Fibroblast of the aortic adventitia (primary cell): Measurements from ENCODE around the gene FAM184A. TPM values are rescaled to one million over a fixed set of nuclear protein-coding genes. Genes with fewer than 3 reads are reported as not detected.

Experiments used
- DNase-seq: peaks from one replicate; pipeline ENCODE4 v3.0.0-alpha.2; 2010; ENCODE audit warnings: low read depth
- H3K4me3 ChIP-seq: 2 replicates; pipeline ENCODE4 v1.5.1; 2011; ENCODE audit warnings: low read depth, mild to moderate bottlenecking, control low read depth, low read length, moderate library complexity
- CTCF ChIP-seq: IDR thresholded peaks from 2 replicates; pipeline ENCODE4 v1.5.1; 2011; ENCODE audit warnings: mild to moderate bottlenecking, low read length, control low read depth, inconsistent platforms; ENCODE audit not compliant: insufficient read depth
- total RNA-seq: library from RNA; depleted of rRNA; stranded (reverse); fragments of >200 nt; gene quantifications from 2 replicates; pipeline ENCODE4 v1.2.3, GENCODE V29; 2012; ENCODE audit warnings: low replicate concordance

FAM184A gene
- total RNA-seq, 1 donor, result 1.9 TPM

GRCh38 chr6:119034827-119035458 is 43.5 kb downstream of the FAM184A start:
- TF ChIP-seq CTCF, result no peak
- H3K4me3 ChIP-seq, result no peak overlapping the region
- no peak for DNase-seq

GRCh38 chr6:119032428-119032827 is 46.0 kb downstream of the FAM184A start:
- no peak for DNase-seq
- H3K4me3 ChIP-seq, result no peak overlapping the region
- no peak for TF ChIP-seq CTCF

GRCh38 chr6:119030759-119031158 is 47.7 kb downstream of the FAM184A start:
- TF ChIP-seq CTCF, result no peak
- no peak overlapping the region for H3K4me3 ChIP-seq
- no peak for DNase-seq

GRCh38 chr6:119028091-119028490 is 50.4 kb downstream of the FAM184A start:
- no peak for TF ChIP-seq CTCF
- no peak for DNase-seq
- no peak overlapping the region for H3K4me3 ChIP-seq

- no peak for TF ChIP-seq CTCF
- no peak for DNase-seq
- no peak overlapping the region for H3K4me3 ChIP-seq
Observed at GRCh38 chr6:119027465-119027864, 51.0 kb downstream of the FAM184A start.

- DNase-seq, result no peak
- H3K4me3 ChIP-seq, result no peak overlapping the region
- no peak for TF ChIP-seq CTCF
Observed at GRCh38 chr6:119026822-119027221, 51.6 kb downstream of the FAM184A start.

- H3K4me3 ChIP-seq, result no peak overlapping the region
- DNase-seq, result no peak
- no peak for TF ChIP-seq CTCF
Observed at GRCh38 chr6:119025793-119026192, 52.7 kb downstream of the FAM184A start.
